Measurements from ENCODE around the gene ZMIZ1.
A peak's percentile ranks its signal among the peaks of the same experiment; 100 is the strongest.
"Not testable (repeated sequence)": the region's sequence is repeated elsewhere in the genome, so short reads cannot be mapped to it uniquely, and the experiment has no call there.

Gene ZMIZ1

DNA sequence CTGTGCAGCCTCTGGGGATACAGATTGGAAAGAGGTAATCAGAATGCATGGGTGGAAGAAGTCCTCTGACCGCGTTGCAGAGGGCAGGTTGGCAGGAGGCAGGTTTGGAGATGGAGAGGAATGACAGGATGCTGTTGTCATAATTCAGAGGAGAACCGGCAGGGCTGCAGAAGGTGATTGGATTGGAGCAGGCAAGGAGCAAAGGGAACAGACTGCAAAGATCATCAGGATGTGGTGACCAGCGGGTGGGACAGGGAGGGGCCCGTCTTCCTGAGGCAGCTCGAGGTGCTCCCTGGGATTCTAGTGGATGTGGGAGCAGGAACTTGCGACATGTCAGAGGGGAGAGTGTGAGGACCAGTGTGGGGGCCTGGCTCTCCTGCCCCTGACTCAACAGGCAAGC is 200.0 kb downstream of the ZMIZ1 start:
- no peak for DNase-seq (ENCODE audit: insufficient read length, low spot score)
- peak; percentile 57 for FAIRE-seq

DNA sequence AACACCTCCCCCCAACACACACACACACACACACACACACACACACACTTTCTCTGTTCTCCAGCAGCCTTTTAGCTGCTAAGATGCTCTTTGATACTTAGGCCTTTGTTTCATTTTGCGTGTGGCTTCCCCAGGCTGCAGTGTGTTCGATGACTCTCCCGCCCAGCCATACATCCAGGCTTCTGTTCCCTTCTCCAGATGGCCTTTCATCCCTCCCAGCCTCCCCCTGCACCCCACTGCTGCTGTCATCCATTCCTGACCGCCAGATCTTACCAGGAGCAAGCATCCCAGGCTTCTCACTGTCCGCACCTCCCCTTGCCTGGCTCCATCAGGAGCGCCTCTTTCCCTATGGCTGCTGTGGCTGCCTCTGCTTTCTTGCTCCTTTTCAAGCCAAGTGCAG is 200.7 kb downstream of the ZMIZ1 start:
- DNase-seq (ENCODE audit: insufficient read length, low spot score), result no peak
- FAIRE-seq, result no peak

DNA sequence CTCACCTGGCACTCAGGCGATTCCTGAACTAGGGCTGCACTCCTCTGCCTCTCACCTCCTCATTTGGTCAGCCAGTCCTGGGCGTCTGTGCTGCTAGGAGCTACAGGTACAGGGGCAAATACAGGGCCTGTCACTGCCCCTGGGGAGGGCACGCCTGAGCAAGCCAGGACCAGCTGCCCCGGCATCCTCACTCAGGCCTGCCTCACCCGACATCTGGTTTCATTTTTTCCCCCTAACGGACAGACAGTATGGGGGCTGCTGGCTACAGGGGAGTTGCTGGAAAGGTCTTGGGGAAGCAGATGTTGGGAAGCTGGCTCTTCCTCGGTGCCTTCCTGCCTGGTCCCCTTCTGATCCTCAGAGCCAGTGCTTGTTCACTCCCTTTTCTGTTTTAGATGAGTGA is 201.2 kb downstream of the ZMIZ1 start:
- DNase-seq (ENCODE audit: insufficient read length, low spot score), result no peak
- no peak for FAIRE-seq

DNA sequence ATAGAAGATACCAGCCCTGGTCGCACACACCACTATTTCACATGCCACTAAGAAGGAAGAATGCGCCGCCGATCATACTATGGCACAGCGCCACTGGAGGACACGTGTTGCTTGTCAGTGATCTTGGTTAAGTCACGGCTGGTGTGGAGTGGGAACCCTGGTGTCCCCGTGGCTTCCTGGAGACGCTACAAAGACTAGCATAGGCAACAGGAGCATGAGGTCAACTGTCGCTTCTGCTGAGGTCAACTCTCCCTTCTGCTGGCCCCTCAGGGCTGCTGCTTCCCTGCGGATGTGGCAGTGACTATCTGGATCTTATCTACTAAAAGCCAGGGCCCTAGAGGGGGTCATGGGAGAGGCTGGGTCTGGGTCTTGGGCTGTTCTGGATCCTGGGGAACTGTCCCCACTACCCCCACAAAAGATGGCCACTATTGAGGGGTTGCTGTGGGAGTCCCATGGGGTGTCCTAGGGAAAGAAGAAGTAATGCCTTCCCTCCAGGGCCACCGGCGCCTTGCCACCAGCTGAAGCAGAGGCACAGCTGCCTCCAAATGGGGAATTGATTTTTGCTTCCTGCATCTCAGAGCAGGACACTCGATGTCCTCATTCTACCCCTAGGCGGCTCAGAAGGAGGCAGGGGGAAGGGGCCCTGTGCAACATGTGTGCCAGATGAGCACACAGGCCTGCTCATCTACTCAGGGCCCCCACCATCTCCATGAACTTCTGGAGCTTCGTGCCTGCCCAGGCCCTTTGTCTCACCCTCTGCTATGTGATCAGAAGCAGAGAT is 201.9 kb downstream of the ZMIZ1 start:
- no peak for FAIRE-seq

DNA sequence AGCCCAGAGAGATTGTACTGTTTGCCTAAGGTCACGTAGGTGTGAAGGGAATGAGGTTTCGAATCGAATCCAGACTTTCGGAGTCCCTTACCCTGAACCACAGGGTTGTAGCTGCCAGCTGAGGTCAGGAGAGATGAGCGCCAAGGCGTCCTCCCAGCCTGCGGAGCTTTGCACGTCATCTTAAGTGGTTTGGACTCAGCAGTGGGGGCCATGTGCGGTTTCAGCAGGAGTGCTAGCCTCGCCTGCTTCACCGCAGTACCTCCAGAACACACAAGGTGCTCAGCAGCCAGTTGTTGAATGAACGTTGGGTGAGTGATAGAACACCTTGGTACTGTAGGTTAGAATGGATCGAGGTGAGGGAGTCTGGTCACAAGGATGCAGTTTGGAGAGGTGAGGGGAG is 203.6 kb downstream of the ZMIZ1 start:
- FAIRE-seq (no peak), DNase-seq (ENCODE audit: insufficient read length, low spot score) (no peak)

More for the DNA sequence above, 201.9 kb downstream of the ZMIZ1 start:
- no peak for DNase-seq (ENCODE audit: insufficient read length, low spot score)

DNA sequence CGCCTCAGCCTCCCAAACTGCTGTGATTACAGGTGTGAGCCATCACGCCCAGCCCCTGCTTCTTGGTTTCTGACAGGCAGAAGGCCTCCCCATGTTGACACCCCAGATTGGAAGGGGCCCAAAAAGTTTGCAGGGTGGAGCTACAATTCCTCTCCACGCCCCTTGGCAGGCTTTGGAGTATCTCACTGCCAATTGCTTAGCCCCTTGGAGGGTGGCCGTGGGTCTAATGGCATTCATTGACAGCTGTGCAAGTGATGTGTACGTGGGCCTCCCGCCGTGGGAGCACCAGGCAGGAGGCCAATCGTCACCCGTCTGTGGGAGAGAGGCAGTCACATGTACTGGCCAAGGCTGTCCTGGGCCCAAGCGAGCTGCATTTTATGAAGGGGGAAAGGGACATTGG is 204.8 kb downstream of the ZMIZ1 start:
- FAIRE-seq (no peak), DNase-seq (ENCODE audit: insufficient read length, low spot score) (no peak)

DNA sequence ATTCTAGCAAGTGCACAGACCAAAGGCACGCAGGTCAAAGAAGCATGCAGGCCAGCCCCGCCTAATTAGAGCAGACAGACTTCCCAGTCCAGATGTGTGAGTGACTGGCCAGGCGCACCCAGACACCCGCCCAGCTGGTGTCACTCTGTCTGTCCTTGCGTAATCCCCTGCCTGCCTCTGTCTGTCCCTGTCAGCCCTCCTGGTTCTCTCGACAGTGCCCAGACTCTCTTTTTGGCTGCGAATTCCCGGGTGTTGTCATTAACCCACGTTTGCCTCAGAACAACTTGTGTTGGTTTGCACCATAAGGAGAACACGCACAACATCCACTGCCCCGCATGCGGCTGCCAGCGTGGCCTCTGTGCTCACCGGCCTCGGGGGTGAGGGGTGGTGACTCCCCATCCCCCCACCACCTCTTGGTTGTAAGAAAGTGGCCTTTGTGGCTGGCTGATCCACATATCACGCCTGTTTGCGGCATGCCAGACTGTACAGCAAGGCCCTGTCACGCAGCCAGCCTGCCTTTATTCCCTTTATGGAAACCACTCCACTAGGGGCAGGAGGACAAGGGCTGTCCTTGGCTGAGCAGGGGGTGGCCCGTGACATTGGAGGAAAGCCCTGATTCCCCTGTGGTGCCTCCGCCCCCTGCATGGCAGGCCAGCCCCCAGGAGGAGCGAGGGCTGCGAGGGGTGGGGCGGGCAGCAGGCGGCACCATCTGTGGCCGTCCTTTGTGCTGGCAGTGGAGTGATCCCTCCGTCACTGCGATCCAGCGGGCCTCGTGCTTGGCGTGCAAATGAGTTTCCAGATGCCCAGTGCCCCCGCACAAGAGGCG is 205.7 kb downstream of the ZMIZ1 start:
- no peak for FAIRE-seq
- DNase-seq (ENCODE audit: insufficient read length, low spot score), result no peak

DNA sequence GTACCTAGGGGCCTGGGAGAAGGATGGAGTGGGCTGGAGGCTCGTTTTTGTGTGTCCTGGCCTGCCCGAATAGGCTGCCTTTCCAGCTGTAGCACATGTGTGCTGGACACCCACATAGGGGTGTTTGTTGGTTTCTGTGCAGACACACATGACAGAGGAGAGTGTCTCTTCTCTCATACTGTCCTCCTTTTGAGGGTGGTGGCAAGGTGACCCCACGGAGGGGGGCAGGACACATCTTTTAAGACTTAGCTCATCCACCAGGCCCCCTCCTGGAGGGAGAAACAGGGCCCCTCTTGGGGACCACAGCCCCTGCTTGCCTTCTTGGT is 206.3 kb downstream of the ZMIZ1 start:
- no peak for FAIRE-seq
- no peak for DNase-seq (ENCODE audit: insufficient read length, low spot score)

DNA sequence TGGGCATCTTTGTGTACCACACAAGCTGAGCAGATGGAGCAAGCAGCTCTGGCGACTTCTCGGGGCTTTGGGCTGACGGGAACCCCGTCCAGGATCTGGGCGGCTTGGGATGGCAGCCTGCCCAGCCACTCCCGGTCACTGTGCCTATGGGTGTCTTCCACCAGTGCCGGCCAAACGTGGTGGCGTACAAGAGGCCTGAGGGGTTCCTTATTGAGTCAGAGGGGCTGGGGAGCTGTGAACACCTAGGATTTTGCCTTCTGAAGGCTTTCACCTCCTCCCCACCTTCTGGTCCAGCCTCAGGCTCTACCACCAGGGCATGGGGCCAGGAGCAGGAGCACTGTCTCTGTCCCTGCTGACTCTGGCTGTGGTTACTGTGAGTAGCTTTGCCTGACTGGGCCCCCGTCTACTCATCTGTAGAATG is 206.7 kb downstream of the ZMIZ1 start:
- DNase-seq (ENCODE audit: insufficient read length, low spot score), result no peak

DNA sequence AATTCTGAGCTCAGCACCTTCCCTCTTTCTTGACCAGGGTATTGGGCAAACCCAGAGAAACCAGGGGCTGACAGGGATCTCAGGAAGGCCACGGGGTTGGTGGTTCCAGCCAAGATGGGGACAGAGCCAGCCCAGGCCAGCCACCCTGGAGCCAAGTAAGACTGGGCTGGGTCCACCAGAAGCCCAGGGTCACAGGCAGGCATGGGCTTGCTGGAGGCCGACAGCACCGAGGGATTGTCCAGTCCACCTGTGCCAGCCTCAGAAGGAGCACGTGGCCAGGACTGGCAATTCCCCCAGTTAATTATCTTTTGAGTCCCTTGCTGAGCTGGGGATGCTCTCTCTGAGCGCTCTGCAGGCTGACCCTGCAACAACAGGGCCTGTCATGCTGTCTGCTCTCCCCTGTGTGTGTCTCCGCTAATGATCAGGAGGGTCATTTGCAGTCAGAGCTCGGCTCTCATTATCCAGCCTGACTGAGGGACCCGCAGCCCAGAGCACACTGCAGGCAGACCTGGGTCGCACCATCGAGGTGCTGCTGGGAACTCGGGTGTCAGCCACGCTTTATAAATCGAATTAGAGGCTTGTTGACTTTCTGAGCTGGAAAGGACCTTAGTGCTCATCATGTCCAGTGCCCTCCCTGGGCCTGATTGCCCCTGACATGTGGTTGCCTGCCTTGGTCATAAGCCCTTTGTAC is 209.0 kb downstream of the ZMIZ1 start:
- DNase-seq (ENCODE audit: insufficient read length, low spot score) (no peak), FAIRE-seq (no peak)

More for the DNA sequence above, 206.7 kb downstream of the ZMIZ1 start:
- no peak for FAIRE-seq

DNA sequence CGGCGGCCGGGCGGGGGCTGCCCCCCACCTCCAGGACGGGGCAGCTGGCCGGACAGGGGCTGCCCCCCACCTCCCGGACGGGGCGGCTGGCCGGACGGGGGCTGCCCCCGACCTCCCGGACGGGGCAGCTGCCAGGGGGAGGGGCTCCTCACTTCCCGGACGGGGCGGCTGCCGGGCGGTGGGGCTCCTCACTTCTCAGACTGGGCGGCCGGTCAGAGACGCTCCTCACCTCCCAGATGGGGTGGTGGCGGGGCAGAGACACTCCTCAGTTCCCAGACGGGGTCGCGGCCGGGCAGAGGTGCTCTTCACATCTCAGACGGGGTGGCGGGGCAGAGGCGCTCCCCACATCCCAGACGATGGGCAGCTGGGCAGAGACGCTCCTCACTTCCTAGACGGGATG is 210.3 kb downstream of the ZMIZ1 start:
- not testable (repeated sequence) for DNase-seq (ENCODE audit: insufficient read length, low spot score); FAIRE-seq

DNA sequence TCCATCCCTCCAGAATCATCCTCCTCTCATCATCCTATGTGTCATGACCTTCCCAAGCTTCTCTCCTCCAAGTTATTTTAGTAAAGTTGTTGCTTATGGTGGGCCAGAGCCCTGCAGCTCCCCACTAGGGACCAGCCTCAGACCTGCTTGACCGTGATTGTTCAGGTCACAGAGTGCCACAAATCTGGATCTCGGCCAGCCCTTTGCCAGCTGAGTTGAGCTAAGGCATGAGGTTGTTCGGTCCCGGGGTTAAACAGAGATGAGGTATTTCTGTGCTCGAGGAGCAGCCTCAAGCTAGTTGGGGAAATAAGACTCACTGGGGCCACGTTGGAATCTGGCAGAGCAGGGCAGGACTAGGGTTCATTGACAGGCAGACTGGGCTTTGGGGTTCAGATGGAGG is 212.2 kb downstream of the ZMIZ1 start:
- FAIRE-seq (no peak), DNase-seq (ENCODE audit: insufficient read length, low spot score) (no peak)

DNA sequence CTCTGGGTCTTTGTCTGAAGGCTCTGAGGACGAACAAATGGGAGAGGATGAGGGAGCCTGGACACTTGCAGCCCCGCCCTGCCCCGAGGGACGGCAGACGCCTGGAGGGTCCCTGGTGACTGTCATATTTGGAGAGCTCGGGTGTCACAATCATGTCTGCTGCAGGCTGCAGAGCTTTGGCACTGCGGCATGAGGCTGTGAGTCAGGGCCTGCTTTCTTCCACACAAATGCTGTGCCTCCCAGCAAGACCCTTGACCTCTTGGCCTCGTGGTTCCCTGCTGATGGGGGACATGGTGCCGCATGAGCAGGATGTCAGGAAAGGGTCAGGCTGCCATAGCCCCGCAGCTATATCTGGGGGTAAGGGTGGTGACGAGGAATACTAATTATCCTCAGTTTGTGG is 213.6 kb downstream of the ZMIZ1 start:
- no peak for DNase-seq (ENCODE audit: insufficient read length, low spot score)
- no peak for FAIRE-seq

DNA sequence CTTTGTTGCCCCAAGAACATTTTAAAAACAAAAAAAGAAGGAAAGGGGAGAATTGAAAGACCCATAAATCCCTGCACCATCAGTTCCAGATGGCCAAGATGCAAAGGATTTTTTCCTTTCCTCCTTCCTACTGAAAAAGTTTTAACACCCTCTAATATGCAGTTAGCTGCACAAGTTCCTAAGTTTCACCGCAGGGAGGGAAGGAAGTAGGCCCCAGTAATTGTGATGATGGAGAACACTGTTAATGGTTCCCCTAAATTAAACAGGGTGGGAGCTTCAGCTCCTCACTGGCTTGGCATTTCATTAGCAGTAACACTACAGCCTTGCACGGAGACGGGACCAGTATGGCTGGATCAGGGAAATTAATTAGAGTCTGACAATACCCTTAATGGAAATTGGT is 214.8 kb downstream of the ZMIZ1 start:
- FAIRE-seq (no peak), DNase-seq (ENCODE audit: insufficient read length, low spot score) (no peak)

DNA sequence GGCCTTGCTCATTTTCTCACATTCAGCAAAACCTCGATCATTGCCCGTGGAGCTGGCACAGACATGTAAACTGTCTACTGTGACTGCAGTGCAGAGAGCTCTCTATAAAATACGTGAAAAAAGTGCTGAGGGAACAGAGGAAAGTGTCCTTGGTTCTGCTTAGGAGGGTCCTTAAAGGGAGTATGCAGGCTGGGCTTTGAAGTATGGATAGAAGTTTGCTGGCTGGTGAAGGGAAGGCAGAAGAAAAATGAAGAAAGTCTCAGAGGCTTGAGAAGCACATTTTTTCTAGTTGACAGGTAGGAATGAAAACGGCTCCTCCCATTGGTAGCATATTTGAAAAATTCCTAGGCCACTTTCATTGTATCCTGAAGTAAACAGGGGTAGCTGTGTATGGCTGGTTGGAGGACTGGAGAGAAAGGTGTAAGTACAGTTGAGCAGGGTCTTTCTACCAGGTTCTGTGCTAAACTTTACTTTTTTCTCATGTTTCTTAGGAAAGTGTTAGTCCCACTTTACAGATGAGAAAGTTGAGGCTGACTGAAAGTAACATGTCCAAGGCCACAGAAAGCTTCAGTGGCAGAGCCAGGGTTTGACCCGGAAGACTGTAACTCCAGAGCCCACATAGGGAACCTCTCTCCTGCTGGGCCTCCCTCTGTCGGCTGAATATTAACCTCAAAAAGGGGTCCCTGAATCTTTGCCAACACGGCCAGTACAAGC is 215.5 kb downstream of the ZMIZ1 start:
- FAIRE-seq, result no peak
- no peak for DNase-seq (ENCODE audit: insufficient read length, low spot score)

DNA sequence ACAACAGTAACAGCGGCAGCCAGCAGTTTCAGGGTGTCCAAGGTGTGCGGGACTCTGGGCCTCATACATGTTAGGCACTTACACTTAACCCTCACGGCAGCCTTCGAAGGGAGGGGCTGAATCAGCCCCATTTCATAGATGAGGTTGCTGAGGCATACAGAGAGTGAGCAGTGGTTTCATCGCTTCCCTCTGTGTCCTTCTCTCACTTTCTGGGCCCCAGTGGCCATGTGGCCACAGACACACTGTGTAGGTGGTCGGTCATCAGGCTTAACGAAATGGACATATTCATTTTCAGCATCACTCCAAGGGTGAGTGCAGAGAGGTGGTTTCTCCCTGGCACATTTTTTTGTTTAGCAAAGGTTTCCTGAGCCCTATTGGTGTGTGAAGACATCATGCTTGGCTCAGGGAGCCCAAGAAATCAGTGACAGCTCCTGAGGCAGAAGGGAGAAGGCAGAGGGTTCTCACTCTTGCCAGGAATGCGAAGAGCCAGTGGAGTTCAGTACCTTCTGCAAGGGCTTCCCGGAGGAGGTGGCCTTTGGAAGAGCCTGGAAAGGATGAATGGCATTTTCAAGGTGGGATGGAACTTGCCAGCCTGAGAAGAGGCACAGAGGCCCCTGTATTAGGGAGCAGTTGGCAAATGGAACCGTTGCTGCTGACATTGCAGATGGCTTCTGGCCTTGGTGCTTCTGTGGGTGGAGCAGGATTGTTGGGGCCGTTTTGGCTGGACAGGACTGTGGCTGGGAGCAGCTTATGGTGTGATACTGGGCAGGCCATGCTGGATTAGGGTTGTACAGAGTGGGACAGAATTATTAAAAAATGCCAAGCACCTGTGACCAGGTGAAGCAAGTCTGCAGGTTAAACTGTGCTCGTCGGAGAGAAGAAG is 216.8 kb downstream of the ZMIZ1 start:
- DNase-seq (ENCODE audit: insufficient read length, low spot score) (no peak), FAIRE-seq (no peak)

DNA sequence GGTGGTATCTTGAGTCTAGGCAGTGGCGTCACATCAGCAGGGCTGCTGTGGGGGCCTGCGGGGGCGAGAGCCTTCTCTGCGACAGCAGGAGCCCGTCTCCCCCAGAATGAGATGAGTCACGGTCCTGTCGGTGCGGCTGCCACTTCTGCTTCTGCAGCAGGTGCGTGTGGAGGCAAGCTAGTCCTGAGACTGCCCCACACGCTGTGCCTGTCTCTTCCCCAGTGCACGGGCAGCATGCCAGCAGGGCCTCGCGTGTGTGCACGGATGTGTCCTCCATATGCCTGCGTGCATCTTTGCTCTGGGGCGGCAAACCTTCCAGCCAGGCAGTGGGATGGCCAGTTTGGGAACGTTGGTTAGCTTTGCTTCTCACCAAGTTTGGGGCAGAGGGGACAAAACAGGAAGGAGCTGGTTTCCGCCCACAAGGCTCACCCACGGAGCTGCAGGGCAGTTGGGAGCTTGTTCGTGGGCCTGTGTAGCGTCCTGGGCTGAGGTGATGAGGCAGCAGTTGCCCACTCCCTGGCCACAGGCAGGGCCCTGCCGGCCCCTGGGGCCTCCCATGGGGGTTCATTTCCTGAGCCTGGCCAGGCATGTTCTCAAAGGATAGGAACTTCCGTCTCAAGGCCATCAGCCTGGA is 217.7 kb downstream of the ZMIZ1 start:
- FAIRE-seq (no peak), DNase-seq (ENCODE audit: insufficient read length, low spot score) (no peak)

DNA sequence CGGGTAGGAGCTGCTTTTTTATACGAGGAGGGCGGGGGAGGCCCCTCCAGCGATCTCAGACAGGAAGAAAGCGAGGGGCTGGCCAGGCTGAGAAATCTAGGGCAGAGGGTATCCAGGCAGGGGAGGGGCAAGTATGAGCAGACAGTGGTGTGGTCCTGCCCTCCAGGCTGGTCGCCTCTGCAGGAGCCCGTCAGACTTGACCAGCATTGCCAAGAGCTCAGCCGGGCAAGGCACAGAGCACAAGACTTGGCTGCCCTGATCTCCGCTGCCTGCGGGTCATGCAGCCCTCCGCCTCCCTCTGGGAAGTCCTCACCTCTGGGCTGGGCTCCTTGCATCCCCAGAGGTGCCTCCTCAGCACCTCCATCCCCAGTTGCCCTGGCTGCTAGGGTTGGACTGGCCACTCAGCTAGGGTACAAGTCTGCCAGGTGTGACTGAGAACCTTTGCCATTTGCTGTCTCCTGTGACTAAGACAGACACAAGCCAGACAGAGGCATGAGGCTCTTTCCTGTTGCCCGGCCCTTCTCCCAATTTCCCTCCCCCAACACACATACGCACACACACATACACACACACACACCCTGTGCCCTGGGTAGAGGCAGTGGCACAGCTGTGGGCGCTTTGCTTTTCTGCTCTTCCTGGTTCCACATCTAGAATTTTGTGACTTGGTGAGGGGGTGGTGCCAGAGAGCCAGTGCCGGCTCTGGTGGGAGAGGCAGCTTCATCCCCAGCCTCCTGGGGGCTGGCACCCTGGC is 219.4 kb downstream of the ZMIZ1 start:
- no peak for FAIRE-seq
- no peak for DNase-seq (ENCODE audit: insufficient read length, low spot score)

DNA sequence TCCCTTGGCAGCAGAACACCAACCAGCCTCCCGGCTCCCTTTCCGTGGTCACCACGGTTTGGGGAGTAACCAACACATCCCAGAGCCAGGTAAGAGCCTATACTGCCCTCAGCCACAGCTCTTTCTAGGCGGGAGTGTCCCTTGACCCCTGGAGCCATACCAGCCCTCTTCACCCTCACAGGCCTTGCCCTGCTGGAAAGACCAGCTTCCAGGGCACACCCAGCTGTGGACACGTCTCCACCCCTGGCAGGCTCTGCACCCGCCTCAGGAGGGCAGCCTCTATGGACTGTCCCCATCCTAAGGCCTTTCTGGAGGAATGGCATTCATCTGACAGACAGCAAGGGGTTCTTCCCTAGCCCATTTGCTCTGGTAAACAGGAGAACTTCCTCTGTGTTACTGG is 221.0 kb downstream of the ZMIZ1 start:
- no peak for DNase-seq (ENCODE audit: insufficient read length, low spot score)
- FAIRE-seq, result no peak

Measured in HTR-8/SVneo (cell line).